Astrocyte (in vitro differentiated cells and primary cell): ENCODE data around the gene MAGI1. TPM values are rescaled to one million over a fixed set of nuclear protein-coding genes. Genes with fewer than 3 reads are reported as not detected.

Experiments
- DNase-seq: peaks from one replicate; pipeline ENCODE4 v3.0.0-alpha.2; 2010; ENCODE audit warnings: low read depth
- FAIRE-seq: peaks from 2 replicates; lab custom pipeline; 2011; peaks lifted over from hg19 to GRCh38; lab: Jason Lieb, UNC
- H2AFZ ChIP-seq: 2 replicates; pipeline ENCODE4 v1.6.0; 2012; ENCODE audit warnings: low read depth, low read length, inconsistent platforms
- H3K27ac ChIP-seq: 2 replicates; pipeline ENCODE4 v1.5.1; 2011; ENCODE audit warnings: low read depth, low read length, inconsistent platforms
- H3K27me3 ChIP-seq: 2 replicates; pipeline ENCODE4 v1.6.0; 2011; ENCODE audit warnings: low read length, inconsistent platforms; ENCODE audit not compliant: insufficient read depth
- H3K36me3 ChIP-seq: 2 replicates; pipeline ENCODE4 v1.5.1; 2011; ENCODE audit warnings: low read length, inconsistent platforms; ENCODE audit not compliant: insufficient read depth
- H3K4me1 ChIP-seq: 2 replicates; pipeline ENCODE4 v1.5.1; 2011; ENCODE audit warnings: low read length, inconsistent platforms; ENCODE audit not compliant: insufficient read depth
- H3K4me2 ChIP-seq: 2 replicates; pipeline ENCODE4 v1.6.0; 2012; ENCODE audit warnings: low read length, inconsistent platforms
- H3K4me3 ChIP-seq: 2 replicates; pipeline ENCODE4 v1.5.1; 2011; ENCODE audit warnings: low read depth, mild to moderate bottlenecking, low read length, inconsistent platforms; ENCODE audit not compliant: insufficient read depth
- H3K79me2 ChIP-seq: 2 replicates; pipeline ENCODE4 v1.6.0; 2012; ENCODE audit warnings: mild to moderate bottlenecking, low read length, inconsistent platforms; ENCODE audit not compliant: insufficient read depth
- H3K9ac ChIP-seq: 2 replicates; pipeline ENCODE4 v1.6.0; 2012; ENCODE audit warnings: mild to moderate bottlenecking, low read length, inconsistent platforms
- H3K9me3 ChIP-seq: 2 replicates; pipeline ENCODE4 v1.5.1; 2012; ENCODE audit warnings: low read depth, mild to moderate bottlenecking, low read length, inconsistent platforms; ENCODE audit not compliant: insufficient read depth
- H4K20me1 ChIP-seq: 2 replicates; pipeline ENCODE4 v1.6.0; 2012; ENCODE audit warnings: low read length, inconsistent platforms; ENCODE audit not compliant: insufficient read depth
- H3K27ac Mint-ChIP-seq: one replicate; pipeline ENCODE4 v1.8.0; 2021; ENCODE audit warnings: mild to moderate bottlenecking, mixed read lengths; ENCODE audit not compliant: unreplicated experiment
- H3K27me3 Mint-ChIP-seq: one replicate; pipeline ENCODE4 v1.8.0; 2021; ENCODE audit warnings: low read depth, mixed read lengths; ENCODE audit not compliant: unreplicated experiment
- H3K36me3 Mint-ChIP-seq: one replicate; pipeline ENCODE4 v1.8.0; 2021; ENCODE audit warnings: low read depth, mixed read lengths; ENCODE audit not compliant: unreplicated experiment
- H3K4me1 Mint-ChIP-seq: one replicate; pipeline ENCODE4 v1.8.0; 2021; ENCODE audit warnings: low read depth, mixed read lengths; ENCODE audit not compliant: unreplicated experiment
- H3K4me3 Mint-ChIP-seq: one replicate; pipeline ENCODE4 v1.8.0; 2021; ENCODE audit warnings: mild to moderate bottlenecking, moderate library complexity, mixed read lengths; ENCODE audit not compliant: unreplicated experiment
- H3K9me3 Mint-ChIP-seq: one replicate; pipeline ENCODE4 v1.8.0; 2021; ENCODE audit warnings: mild to moderate bottlenecking, mixed read lengths; ENCODE audit not compliant: unreplicated experiment
- CTCF ChIP-seq: IDR thresholded peaks from 2 replicates; pipeline ENCODE4 v1.5.1; 2011; ENCODE audit warnings: low read depth, mild to moderate bottlenecking, inconsistent platforms, low read length, moderate library complexity; ENCODE audit not compliant: insufficient read depth
- EZH2 ChIP-seq: IDR thresholded peaks from 2 replicates; pipeline ENCODE4 v1.6.1; 2012; ENCODE audit warnings: mild to moderate bottlenecking, low read length, inconsistent platforms; ENCODE audit not compliant: insufficient read depth
- total RNA-seq: library from RNA; stranded (reverse); gene quantifications from 2 replicates; pipeline ENCODE4 v1.2.1, GENCODE V29; 2021

MAGI1 gene
- total RNA-seq, 1 donor from 2014 or later = 31.8 TPM

- Histone ChIP-seq H3K27me3 (no peaks in the 10 kb centered on the region), H3K4me3 (no peak overlapping the region), H3K36me3 (no peaks in the 10 kb centered on the region), H3K79me2 (no peaks in the 10 kb centered on the region), H3K27ac (no peak overlapping the region), H3K9ac (no peak overlapping the region), H2AFZ (no peak overlapping the region), H3K9me3 (no peaks in the 10 kb centered on the region), H4K20me1 (peaks cover 19% of the 10 kb centered on the region), H3K4me2 (no peak overlapping the region), H3K4me1 (no peaks in the 10 kb centered on the region)
- TF ChIP-seq EZH2 (no peak), CTCF (no peak)
- DNase-seq (no peak), FAIRE-seq (no peak)
- H3K4me1 Mint-ChIP-seq = peaks cover 3% of the 10 kb centered on the region
- H3K9me3 Mint-ChIP-seq = no peaks in the 10 kb centered on the region
- no peak overlapping the region for H3K4me3 Mint-ChIP-seq
- no peak overlapping the region for H3K27ac Mint-ChIP-seq
- no peaks in the 10 kb centered on the region for H3K27me3 Mint-ChIP-seq
- no peaks in the 10 kb centered on the region for H3K36me3 Mint-ChIP-seq
Observed at GRCh38 chr3:65560901-65561300, 477.8 kb downstream of the MAGI1 start.

GRCh38 chr3:65560133-65560532 lies 478.6 kb downstream of the MAGI1 start:
- TF ChIP-seq EZH2 = no peak
- no peak for TF ChIP-seq CTCF
- H3K27me3 Mint-ChIP-seq = no peaks in the 10 kb centered on the region
- H3K27me3 ChIP-seq = no peaks in the 10 kb centered on the region
- no peaks in the 10 kb centered on the region for H3K9me3 ChIP-seq
- H3K4me1 ChIP-seq = no peaks in the 10 kb centered on the region
- no peak overlapping the region for H3K4me3 Mint-ChIP-seq
- H3K4me1 Mint-ChIP-seq = peaks cover 3% of the 10 kb centered on the region
- FAIRE-seq = no peak
- H3K9me3 Mint-ChIP-seq = no peaks in the 10 kb centered on the region
- no peak overlapping the region for H3K9ac ChIP-seq
- H3K79me2 ChIP-seq = no peaks in the 10 kb centered on the region
- H3K27ac Mint-ChIP-seq = no peak overlapping the region
- H3K4me2 ChIP-seq = no peak overlapping the region
- H3K27ac ChIP-seq = no peak overlapping the region
- no peaks in the 10 kb centered on the region for H3K36me3 ChIP-seq
- H3K4me3 ChIP-seq = no peak overlapping the region
- no peak for DNase-seq
- no peak overlapping the region for H2AFZ ChIP-seq
- H3K36me3 Mint-ChIP-seq = no peaks in the 10 kb centered on the region
- H4K20me1 ChIP-seq = peaks cover 25% of the 10 kb centered on the region

GRCh38 chr3:65559643-65560042 lies 479.1 kb downstream of the MAGI1 start:
- Mint-ChIP-seq H3K9me3 (no peaks in the 10 kb centered on the region), H3K4me3 (no peak overlapping the region), H3K4me1 (peaks cover 3% of the 10 kb centered on the region), H3K27ac (no peak overlapping the region), H3K36me3 (no peaks in the 10 kb centered on the region), H3K27me3 (no peaks in the 10 kb centered on the region)
- TF ChIP-seq EZH2 = no peak
- no peak for TF ChIP-seq CTCF
- Histone ChIP-seq H2AFZ (no peak overlapping the region), H3K79me2 (no peaks in the 10 kb centered on the region), H3K9ac (no peak overlapping the region), H3K4me2 (no peak overlapping the region), H3K27me3 (no peaks in the 10 kb centered on the region), H3K27ac (no peak overlapping the region), H4K20me1 (peaks cover 25% of the 10 kb centered on the region), H3K4me1 (no peaks in the 10 kb centered on the region), H3K4me3 (no peak overlapping the region), H3K9me3 (no peaks in the 10 kb centered on the region), H3K36me3 (no peaks in the 10 kb centered on the region)
- DNase-seq (no peak), FAIRE-seq (no peak)
